Stimulated activated CD4-positive, alpha-beta T cell treated with anti-CD3 and anti-CD28 coated beads, Interleukin-15, amount 100 ng/mL, for 48 hours (primary cell): ENCODE data around the gene UCN2.
"Not testable (repeated sequence)": the region's sequence is repeated elsewhere in the genome, so short reads cannot be mapped to it uniquely, and the experiment has no call there.

Source experiments
- DNase-seq, 2 donors: peaks; one replicate each; pipeline ENCODE4 v3.0.0-alpha.2; 2020; ENCODE audit warnings: low read depth in 2 of 2

The UCN2 gene

DNA sequence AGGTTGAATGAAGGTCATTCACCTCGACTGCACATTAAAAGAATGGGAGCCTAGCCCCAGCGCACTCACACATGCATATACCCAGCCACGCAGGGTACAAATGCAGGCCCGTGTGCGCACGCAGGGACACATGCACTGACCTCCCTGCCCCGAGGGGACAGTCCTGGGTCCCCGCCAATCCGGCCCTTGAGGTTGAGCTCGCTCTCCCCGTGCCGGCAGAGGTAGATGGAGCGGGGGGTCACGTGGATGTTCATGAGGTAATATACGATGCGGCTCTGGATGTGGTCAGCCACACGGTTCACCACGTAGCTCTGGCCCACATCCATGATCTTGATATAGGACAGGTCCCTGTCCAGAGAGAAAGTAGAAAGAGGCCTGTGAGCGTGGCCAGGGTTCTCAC lies 27.5 kb downstream of the UCN2 start:
- DNase-seq = no peak

DNA sequence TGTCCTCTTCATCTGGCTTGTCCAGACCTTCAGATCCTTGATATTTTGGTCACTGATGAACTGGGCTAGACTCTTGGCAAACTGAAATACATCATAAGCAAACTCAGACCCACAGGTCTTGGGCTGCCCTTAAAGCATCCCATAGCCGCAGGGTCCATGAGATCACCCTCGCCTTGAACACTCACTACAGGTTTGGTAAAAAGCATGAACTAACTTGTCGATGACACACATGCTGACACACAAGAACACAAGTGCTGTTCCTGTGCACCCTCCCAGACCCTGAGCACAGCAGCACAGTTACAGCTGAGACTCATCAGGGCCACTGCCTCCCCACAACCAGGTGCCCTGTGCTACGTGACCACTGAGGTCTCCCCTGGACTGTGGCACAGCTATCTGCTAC lies 28.0 kb downstream of the UCN2 start:
- DNase-seq = no peak

DNA sequence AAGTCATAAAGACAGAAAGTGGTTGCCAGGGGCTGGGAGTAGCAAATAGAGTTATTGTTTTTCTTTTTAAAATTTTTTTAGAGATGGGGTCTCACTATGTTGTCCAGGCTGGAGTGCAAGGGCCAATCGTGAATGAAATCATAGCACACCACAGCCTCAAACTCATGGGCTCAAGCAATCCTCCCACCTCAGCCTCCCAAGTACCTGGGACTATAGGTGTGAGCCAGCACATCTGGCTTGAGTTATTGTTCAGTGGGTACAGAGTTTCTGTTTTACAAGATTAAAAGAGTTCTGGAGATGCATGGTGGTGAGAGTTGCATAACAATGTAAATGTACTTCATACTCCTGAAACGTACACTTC lies 30.6 kb downstream of the UCN2 start:
- DNase-seq = no peak

DNA sequence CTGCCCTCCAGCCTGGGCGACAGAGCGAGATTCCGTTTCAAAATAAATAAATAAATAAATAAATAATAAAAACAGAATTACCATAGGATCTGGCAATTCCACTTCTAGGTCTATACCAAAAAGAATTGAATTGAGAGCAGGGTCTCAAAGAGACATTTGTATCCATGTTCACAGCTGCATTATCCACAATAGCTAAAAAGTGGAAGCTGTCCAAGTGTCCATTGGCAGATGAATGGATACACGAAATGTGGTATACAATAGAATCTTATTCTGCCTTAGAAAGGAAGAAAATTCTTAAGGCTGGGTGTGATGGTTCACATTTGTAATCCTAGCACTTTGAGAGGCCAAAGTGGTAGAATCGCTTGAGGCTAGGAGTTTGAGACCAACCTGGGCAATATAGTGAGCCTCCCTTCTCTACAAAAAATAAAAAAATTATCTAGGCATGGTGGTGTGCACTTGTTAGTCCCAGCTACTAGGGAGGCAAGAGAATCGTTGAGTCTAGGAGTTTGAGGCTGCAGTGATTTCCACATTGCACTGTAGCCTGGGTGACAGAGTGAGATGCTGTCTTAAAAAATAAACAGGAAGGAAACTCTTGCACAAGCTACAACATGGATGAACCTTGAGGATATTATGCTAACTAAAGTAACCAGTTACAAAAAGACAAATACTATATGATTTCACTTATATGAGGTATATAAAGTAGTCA lies 31.2 kb downstream of the UCN2 start:
- no peak for DNase-seq

DNA sequence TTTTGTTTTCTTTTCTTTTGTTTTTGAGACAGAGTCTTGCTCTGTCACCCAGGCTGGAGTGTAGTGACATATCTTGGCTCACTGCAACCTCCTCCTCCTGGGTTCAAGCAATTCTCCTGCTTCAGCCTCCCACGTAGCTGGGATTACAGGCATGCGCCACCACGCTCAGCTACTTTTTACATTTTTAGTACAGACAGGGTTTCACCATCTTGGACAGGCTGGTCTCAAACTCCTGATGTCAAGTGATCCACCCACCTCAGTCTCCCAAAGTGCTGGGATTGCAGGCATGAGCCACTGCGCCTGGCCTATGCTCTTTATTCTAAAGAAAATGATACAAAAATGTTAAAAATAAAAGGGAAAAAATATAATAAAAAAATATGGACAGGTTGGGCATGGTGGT lies 32.9 kb downstream of the UCN2 start:
- DNase-seq = not testable (repeated sequence)

DNA sequence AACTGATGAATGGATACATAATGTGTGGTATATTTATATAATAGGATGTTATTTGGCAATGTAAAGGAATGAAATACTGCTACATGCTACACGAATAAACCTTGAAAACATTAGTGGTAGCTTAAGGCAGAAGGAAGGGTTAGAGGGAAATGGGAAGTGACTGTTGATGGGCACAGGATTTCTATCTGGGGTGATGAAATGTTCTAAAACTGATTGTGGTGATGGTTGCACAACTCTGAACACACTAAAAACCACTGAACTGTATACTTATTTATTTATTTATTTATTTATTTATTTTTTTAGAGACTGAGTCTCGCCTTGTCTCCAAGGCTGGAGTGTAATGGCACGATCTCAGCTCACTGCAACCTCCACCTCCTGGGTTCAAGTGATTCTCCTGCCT lies 34.8 kb downstream of the UCN2 start:
- DNase-seq = no peak

DNA sequence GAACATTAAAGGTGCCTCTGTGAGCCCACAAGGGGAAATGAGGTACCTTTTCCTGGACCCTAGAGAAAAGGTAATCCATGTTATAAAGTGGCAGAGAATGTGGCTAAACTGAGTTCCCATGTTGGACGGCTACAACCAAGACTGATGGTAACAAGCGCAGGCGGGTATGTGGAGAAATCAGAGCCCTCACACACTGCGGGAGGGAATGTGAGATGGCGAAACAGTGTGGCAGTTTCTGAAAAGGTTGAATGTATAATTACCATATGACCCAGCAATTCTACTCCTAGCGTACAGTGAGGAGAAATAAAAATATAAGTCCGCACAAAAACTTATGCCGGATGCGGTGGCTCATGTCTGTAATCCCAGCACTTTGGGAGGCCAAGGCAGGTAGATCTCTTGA lies 35.5 kb downstream of the UCN2 start:
- DNase-seq = no peak

- no peak for DNase-seq
Observed at GRCh38 chr3:48524970-48525369, 38.6 kb downstream of the UCN2 start.

DNA sequence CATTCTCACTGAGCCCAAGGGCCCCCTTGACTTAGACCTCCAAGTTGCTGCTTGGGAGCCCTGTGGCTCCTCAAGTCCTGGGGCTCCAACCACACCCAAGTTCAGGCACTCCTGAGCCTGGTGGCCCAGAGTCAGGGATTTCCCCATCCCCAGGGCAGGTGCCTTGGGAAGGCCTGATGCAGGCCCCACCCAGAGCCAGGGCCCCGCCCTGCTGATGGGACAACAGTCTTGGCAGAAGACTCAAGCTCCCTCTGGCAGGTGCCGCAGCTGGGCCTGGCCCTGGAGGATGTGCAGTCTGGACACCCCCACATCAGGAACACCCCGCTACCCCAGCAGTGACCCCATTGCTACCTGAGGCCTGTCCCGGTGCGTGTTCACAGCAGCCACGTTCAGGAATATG lies 41.9 kb downstream of the UCN2 start:
- no peak for DNase-seq

DNA sequence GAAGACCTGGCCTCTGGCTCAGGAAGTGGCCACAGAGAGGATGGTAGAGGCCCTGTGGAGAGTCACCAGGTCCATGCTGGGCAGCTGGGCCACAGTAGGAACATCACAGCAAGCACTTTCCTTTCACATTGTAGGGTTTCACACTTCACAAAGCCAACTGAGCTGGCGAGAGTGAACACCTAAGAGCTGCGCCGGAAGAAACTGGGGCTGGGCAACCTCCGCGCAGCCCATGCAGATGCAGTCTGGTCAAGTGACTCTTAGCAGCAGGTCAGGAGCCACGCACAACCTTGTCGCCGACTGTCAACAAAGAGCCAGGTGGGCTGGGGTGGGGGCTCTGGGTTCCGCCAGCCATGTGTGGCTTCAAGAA lies 44.3 kb downstream of the UCN2 start:
- no peak for DNase-seq

DNA sequence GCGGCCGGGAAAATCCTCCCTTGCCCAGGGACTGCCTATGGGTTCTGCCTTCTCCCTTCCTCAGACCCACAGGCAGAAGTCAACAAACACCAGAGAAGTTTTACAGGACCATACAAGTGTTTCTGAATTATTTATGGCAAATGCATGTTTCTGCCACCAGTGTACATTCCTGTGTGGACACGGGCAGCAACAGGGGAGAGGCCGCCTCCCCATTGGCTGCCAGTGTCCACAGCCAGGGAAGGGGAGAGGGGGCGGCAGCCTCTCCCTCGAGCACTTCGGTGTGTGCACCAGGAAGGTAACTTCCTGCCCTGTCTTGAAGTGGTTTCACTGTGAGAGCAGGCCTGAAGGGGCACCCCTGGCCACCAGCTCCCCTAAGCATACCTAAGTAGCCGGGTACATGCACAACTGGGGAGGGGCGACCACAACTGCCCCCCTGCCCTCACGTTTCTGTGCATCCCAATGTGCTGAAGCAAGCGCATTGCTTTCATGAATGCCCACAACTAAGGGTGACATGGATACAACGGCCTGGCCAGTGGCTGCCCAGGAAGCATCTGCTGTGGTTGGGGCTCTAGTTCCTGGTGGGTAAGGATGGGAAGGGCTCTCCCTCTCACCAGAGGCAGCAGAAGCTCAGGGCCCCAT lies 44.8 kb downstream of the UCN2 start:
- no peak for DNase-seq

DNA sequence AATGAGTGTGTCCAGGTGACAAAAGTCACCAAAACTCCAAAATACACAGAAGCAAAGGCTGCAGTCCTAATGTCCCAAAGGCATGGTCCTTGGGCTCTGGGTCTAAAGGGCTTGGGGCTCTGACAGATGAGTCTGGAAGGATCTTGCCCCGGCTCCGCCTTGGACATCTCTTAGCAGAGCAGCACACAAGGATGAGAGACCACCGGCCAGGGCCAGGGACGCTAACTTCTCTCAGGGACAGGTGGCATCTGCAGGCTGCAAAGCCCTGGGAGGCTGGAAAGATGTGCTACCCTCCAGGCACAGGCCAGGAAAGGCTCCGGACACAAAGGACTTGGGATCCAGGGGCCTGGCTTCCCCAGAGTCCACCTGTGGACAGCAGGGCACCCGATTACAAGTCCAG lies 45.5 kb downstream of the UCN2 start:
- no peak for DNase-seq

DNA sequence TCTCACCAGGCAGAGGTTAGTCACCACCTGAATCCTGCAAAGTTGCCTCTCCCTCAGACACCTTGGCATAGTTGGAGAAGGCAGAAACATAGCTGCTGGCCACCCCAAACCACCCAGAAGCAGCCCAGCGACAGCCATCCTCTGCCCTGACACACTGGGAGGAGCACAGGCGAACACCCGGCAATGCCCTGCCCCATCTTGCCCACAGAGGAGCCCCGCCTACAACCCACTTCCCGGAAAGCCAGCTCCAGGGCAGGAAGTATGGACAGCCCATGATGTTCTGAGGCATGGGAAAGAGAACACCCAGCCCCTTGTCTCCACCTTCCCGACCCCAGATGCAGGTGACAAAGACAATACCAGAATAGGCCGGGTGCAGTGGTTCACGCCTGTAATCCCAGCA lies 47.0 kb downstream of the UCN2 start:
- DNase-seq = no peak

- no peak for DNase-seq
Observed at GRCh38 chr3:48514431-48515227, 49.0 kb downstream of the UCN2 start.
